Measurements from ENCODE around the gene CAD.
A peak's percentile ranks its signal among the peaks of the same experiment; 100 is the strongest.

Gene CAD

DNA sequence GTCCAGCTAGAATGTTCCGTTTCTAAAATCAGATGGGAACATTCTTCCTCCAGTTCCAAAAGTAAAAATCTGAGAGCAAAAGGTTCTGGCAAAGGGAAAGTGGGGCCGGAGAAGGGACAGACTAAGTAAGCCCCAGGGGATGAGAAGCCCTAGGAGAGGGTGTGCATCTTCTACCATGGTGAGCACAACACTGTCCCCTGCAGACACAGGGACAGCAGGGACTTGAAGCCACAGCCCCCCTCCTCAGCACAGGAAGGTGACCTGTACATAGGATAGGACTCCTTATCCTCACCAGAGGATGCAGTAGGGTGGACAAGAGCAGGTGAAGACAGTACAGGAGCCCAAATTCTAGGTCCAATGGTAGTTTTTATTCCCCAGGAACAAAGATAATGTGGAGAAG lies 17.9 kb upstream of the CAD start:
- DNase-seq = no peak

DNA sequence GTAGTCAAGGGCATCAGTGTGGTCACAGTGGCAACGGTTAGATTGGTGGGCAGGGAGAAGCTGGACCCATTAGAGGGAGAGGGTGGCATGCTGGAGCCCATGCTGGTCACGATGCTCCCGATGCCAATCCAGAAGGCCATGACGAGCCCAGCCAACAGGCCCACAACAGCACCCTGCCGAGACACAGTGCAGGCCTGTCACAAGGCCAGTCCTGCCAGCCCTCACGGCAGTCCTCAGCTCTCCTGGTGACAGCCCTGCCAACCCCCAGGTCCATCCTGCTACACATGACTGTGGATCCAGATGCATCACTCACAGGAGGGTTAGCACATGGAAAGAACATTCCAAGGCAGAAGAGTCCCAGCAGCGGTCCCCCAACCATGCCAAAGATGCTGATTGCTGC lies 15.5 kb upstream of the CAD start:
- no peak for DNase-seq

DNA sequence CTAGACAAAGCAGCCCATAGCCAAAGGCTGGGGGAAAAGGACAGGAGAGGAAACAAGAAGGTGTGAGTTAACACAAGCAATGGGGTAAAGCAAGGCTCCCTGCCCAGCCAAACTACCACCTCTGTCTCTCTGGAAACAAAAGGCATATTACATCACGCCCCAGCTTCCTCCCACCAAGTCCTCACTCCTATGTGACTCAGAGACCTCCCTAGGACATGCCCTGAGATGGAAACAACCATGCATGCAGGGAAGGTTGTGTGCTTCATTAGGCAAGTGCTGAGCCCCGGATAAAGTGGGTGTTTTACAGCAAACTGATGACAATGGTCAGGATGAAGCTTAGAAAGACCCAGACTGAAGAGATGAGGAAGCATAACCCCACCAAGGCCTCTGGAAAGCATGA lies 14.3 kb upstream of the CAD start:
- DNase-seq = no peak

DNA sequence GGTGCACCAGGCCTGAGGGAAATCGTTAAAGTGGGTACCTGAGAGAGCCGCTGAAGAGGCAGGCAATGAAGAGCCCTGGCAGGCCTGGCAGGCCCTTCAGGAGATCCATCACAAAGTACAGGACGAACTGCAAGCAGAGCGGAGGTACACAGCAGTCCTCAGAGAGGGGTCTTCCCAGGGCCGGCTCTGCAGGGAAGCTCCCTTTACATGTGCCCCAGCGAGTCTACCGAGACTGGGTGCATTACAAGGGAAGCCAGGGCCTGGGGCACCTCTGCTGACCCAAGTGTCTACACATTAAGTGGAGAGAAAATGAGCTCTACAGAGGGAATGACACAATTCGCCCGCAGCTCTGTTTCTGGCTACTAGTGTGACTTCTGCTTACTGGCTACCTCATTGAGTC lies 13.4 kb upstream of the CAD start:
- DNase-seq = no peak

DNA sequence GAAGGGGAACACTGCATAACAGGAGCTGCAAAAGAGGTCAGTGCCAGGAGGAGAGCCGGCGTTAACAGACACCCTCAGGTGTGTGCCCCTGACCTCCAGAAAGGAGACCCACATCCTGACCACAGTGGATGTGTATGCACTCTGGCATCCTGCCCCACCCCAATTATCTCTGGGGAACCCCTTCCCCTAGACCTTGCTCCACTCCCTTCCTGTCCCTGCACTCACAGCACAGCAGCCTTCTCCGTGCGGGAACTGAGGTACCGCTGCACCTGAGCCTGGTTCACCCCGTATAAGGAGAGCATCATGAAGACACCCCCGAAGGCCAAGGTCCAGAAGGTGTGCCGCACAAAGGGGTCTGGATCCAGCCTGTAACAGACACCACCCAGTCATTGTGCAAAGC lies 12.6 kb upstream of the CAD start:
- no peak for DNase-seq

DNA sequence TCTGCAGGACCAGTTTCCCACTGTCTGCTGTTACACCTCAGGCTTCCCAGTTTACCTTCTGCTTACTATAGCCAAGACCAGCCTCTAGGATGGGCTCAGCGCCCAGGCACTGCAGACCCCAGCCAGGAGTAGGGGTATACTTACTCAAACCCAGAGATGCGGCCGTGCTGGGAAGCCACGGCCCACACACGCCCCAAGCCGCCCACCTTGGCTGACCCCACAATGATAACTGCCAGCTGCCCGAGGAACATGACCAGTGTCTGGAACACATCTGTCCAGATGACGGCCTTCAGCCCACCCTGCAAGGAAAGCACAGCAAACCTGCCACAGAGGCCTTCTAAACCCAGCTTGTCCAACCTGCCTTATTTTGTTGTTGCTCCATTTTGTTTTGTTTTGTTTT lies 12.0 kb upstream of the CAD start:
- no peak for DNase-seq

DNA sequence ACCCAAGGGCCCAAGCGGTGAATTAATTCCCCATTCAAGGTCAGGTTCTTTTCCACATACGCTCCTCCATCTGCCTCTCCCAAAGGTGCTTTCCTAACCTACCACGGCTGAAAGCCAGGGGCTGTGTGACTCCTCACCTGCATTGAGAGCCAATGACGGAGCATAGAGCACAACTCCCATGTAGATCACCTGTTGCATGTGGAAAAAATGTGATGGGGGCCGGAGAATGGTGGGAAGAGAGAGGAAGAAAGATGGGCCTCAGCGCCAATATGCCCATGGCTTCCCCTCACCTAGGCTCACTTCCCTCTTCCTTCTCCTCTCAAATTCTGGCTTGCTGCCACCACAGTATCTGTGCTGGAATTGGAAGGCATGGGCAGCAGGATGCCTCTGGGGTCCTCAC lies 10.8 kb upstream of the CAD start:
- DNase-seq = no peak

DNA sequence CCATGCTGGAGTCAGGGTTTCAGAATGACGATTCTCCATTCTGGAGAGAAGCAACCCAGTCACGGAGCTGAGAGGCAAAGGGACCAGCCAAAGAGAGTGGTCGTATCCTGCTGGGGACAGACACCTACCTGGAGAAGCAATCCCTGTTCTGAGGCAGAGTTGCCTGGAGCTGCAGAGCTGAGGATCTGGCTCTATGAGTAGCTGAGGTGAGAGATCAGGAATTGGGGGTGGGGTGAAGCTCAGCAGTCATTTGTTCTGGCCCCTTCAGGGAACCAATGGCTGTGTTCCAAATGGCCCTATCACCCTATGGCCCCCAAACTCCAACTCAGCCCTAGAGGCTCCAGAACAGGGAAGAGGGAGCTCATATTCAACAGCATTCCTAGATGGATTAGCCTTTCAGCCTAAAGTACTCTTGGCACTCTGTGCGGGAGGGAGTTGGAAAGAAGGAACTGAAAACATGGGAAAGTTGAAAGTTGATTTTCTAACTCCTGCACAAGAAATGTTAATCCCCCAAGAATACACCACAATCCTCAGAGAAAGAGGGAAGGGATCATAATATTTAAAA lies 8.6 kb upstream of the CAD start:
- DNase-seq = no peak

DNA sequence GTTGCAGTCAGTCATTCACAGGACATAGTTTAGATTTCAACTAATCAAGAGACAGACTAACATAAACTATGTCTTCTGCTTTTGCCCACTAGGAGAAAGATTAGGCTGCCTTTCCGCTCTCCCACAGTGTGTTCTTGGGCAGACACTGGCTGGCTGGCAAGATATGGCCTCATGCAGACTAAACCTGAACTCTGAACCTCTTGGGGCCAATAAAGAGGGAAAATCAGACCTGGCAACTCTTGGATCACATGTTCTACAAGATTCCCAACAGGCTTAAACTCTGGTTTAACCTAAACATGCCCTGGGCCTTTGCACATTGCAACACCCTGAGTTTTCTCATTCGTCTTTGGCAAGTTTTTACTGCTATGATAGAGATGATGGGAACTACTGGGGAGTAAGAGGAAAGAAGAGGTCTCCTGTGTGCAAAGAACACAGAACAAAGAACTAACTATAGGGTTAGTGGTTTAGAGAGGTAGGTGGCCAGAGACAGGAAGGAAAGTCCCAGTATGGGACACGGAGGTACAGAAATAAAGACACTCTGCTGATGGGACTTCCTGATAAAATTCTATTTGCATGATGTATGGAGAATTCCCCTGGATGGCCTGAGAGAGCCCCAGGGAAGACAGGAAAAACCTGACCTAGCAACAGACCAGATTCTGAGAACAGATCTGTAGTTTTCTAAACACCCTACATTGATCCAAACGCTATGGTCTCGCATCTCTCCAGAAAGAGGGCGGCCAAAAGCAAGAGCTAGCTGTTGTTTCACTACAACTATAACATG lies 7.4 kb upstream of the CAD start:
- DNase-seq = no peak

DNA sequence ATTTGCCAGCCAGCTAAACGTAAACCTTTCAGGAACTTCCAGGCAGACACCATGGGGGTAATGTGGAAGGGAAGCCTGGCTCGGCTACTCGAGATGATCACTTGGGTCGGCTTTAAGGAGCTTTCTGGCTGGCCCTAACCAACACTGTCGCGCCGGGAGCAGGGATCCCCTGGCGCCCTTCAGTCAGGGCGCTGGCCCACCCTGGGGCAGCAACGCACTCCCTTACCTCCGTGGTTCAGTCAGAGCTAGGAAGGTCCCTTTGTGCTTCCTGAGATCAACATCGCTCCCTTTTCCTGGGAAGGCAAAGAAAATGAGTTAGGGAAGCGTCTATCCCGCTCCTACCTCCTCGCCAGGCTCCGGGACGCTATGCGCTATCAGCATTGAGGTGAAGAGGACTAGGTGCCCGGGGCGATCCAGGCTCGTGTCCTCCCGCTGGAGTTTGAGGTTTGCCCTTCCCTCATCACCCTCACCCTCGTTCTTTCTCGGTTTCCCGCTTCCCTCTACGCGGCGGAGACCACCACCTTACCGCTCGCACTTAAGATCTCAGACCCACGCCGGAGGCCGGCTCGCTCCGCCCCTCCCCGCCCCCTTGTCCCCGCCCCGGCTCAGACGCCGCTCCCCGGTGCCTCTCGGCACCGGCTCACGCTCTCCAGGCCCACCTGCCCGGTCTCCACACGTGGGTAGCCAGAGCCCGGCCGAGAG lies 5.8 kb upstream of the CAD start:
- no peak for DNase-seq

DNA sequence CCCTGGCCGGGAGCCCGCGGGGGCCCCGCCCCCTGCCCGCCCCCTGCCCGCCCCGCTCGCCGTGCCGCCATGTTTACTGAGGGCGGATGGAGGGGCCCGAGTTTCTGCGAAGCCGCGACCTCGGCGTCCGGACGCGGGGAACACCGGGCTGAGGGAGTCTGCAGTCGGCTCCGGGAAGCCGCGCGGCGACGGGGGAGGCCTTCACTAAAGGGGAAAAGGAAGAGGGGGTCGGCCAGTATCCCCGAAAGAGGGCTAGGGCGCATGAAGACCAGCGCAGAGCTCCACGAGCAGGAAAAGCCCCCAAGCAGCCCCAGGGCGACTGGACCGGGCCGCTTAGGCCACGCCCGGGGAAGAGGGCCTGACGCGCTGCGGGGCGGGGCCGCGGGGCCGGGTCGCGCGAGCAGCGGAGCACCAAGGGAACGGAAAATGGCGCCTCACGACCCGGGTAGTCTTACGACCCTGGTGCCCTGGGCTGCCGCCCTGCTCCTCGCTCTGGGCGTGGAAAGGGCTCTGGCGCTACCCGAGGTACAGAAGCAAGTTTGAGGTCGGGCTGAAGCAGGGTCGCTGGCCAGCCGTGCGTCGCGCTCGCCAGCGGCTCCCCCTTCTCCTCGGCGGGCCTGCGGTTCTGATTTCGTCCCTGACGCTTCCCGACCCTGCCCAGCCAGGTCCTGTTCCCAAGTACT lies 5.1 kb upstream of the CAD start, which contains the start of the genes ATRAID and SLC5A6:
ATRAID (plus strand) TSS at position 99 of the 683 bp plus-strand sequence; CDS start at position 427, 328 bp downstream.
SLC5A6 (minus strand) TSS at position 326 of the 683 bp plus-strand sequence. CDS start 4,618 bp downstream, outside the sequence.
- peak; percentile 86 for DNase-seq

DNA sequence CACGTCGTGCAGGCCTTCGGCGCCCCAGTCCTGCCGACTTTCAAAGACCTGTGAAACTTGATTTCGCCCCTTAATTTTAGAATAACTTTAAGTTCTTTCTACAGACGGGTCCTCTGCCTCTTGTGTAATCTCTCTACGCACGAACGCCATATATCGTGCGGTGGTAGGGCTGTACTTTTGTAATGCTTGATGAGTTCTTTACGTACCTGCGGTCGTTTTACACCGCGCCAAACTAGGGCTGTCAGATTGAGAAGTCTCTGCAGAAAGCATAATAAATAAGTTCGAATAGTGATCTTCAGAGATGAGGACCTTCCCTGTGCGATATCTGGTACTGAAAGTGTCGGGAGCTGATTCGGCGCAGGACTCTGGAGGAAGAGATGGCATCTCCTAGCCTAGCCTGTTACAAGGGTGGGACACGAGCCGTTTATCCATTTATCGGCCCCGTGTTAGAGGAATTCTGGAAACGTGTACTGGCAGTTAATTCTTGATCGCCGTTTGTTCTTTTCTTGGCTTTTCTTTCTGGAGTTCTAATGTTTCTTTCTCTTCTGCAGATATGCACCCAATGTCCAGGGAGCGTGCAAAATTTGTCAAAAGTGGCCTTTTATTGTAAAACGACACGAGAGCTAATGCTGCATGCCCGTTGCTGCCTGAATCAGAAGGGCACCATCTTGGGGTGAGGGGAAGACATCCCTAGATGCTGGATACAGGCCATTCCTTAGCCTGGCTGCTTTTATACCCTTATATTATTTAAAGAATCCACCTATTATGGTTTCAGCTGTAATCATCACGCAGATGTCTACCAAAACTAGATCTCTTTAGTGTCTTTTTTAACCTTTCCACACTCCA lies 4.3 kb upstream of the CAD start:
- DNase-seq = no peak

DNA sequence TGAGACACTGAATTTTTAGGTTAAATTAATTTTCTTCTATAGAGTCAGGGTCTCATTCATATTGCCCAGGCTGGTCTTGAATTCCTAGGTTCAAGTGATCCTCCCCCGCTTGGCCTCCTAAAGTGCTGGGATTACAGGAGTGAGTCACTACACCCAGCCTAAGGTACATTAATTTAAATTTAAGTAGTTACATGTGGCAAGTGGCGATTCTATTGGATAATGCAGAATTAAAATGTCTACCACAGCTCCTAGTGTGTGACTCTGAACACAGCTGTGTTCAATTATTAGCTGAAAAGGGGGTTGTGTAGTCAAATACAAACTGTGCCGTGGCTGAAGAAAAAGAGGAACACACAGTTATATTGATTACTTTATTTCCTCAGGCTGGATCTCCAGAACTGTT lies 2.2 kb upstream of the CAD start:
- no peak for DNase-seq

DNA sequence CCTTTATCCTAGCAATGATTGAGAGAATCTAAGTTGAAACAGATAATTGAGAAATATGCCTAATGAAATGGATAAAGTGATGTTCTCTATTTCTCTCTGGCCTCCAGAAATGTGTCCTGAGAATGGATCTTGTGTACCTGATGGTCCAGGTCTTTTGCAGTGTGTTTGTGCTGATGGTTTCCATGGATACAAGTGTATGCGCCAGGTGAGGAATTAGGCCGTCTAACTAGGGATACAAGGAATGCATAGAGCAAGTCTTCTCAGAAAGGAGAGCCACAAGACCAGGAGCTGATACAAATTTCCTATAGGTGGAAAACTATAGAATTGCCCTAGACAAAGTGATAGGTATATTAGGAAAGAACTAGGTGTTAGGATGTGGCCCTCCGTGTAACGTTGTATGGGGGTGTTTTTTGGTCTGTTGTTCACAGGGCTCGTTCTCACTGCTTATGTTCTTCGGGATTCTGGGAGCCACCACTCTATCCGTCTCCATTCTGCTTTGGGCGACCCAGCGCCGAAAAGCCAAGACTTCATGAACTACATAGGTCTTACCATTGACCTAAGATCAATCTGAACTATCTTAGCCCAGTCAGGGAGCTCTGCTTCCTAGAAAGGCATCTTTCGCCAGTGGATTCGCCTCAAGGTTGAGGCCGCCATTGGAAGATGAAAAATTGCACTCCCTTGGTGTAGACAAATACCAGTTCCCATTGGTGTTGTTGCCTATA lies 592 bp upstream of the CAD start:
- DNase-seq = no peak

DNA sequence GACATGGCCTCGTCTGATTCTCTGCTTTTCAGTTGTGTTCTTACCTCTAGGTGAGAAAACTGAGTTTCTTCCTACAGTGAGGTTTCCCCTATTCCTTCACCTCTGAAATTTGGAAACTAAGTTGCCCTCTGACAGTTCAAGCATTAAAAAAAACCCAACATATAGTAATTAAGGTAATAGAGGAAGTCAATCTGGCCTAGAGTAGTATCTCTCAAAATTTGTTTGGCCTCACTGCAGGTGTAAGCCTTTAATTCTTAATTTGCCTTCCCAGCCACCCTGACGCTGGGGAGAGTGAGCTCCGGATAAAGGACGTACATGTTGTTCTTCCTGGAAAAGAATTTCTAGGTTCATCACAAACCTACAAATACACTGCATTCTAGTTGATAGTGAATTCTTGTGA lies 1.4 kb downstream of the CAD start:
- DNase-seq = no peak

DNA sequence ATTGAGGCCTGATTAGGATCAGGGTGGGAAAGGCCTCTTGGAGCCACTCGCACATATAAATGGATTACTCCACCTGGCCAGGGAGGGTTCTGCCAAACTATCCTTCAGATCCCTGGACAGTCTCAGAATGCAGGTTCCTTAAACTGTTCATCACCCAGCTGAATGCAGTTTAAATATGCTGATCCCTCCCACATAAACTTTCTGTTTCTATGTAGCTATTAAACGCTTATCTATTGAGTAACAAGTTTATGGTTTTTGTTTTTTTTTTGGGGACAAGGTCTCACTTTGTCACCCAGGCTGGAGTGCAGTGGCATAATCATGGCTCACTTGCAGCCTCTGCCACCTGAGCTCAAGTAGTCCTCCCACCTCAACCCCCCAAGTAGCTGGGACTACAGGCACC lies 1.9 kb downstream of the CAD start:
- DNase-seq = no peak

DNA sequence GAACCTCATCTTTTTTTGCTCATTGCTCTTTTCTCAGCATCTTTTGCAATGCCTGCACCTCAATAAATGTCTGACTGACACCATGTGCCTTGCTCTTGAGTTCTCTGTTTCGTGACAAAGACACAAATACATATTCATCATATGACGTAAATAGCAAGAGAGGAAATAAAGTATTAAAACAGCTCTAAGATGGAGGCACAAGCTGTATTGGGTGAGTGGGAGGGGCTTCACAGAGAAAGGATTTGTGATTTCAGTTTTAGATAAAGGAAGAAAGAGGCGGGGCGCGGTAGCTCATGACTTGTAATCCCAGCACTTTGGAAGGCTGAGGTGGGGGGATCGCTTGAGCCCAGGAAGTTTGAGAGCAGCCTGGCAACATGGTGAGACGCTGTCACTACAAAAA lies 2.9 kb downstream of the CAD start:
- DNase-seq = no peak

DNA sequence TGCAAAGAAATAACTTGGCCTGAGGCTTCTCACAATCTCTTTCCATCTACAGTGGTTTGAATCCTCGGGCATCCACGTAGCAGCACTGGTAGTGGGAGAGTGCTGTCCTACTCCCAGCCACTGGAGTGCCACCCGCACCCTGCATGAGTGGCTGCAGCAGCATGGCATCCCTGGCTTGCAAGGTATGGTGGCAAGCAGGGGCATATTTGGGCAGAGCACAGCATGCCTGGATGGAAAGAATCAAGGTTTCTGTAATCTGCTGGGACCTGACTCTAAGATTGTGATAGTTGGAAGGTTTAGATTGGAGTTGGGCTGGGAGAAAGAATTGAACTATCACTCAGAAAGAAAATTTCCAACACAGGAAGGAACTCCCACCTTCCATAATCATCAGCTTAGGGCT lies 4.0 kb downstream of the CAD start:
- no peak for DNase-seq

DNA sequence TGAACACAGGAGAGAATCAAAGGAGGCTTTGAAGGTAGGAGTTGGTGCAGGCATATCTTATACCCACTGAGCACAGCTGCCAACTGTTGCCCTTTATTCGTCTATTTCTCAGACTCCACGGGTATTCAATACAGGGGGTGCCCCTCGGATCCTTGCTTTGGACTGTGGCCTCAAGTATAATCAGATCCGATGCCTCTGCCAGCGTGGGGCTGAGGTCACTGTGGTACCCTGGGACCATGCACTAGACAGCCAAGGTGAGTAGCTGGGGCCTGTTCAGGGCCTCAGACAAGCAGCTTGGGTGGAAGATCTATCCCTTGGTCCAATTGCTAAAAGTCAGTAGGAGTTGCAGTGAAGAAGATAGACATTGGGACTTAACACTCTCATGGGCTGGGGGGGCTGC lies 5.2 kb downstream of the CAD start:
- no peak for DNase-seq

DNA sequence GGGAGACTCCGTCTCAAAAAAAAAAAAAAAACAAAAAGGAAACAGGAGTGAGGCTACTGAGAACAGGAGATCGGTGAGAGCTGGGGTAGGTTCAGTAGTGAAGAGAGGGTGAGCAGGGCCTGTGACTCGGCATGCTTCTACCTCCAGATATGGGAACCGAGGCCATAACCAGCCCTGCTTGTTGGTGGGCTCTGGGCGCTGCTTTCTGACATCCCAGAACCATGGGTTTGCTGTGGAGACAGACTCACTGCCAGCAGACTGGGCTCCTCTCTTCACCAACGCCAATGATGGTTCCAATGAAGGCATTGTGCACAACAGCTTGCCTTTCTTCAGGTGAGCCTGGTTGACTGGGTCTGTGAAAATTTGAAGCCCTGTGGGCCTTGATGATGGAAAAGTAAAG lies 6.2 kb downstream of the CAD start:
- no peak for DNase-seq

DNA sequence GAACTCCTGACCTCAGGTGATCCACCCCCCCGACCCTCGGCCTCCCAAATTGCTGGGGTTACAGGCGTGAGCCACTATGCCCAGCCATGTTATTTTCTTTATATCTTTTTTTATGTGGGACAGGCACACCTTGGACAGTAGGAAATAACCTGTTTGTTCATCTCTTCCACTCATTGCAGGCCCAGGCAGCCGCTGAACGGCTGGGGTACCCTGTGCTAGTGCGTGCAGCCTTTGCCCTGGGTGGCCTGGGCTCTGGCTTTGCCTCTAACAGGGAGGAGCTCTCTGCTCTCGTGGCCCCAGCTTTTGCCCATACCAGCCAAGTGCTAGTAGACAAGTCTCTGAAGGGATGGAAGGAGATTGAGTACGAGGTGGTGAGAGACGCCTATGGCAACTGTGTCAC lies 8.4 kb downstream of the CAD start:
- DNase-seq = no peak

DNA sequence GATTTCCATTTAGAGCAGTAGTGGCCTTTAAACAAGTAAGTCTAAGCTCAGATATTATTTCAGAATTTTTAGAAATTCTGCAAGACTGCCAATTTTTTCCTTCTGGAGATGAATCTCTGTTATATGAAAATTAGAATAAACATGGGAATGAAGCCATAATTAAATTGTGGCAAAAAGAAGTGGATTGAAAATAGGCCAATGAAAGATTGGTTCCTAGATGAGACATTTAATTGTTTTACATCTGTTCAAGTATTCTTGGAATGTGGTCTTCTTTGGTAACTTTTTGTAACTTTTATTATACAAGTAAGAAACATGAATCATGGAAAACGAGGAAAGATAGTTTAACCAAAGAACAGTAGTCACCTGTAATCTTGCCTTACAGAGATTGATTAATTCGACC lies 10.3 kb downstream of the CAD start:
- no peak for DNase-seq
